ENCODE measurements around the gene PKP4. TPM values are rescaled to one million over a fixed set of nuclear protein-coding genes. Genes with fewer than 3 reads are reported as not detected.

The PKP4 gene
- total RNA-seq, 1 experiment from 2014 or later: 55.2 TPM

- TF ChIP-seq REST (IDR thresholded peaks at IDR 0.05; ENCODE audit: low read depth) (no peak), TCF7L2 (IDR thresholded peaks at IDR 0.05; ENCODE audit: borderline replicate concordance, extremely low read depth, insufficient read depth, insufficient read length) (peak; percentile 22), SRF (IDR thresholded peaks at IDR 0.05; ENCODE audit: low read depth) (no peak), CEBPB (IDR thresholded peaks at IDR 0.05; ENCODE audit: low read depth) (no peak)
These were observed 507 bp downstream of the PKP4 start (continued) for GRCh38 chr2:158457092-158457825.

GRCh38 chr2:158457826-158458616 lies 1.3 kb downstream of the PKP4 start:
- peaks cover 58% of the 10 kb centered on the region for H3K79me2 ChIP-seq (ENCODE audit: insufficient read depth, low read length)
- peaks cover 22 to 29% of the 10 kb centered on the region in 2 experiments for H3K4me1 ChIP-seq (ENCODE audit: control insufficient read depth in 1 of 2, insufficient read depth in 2 of 2, low read length in 2 of 2)
- no peak for TF ChIP-seq JUND (IDR thresholded peaks at IDR 0.05)
- TF ChIP-seq SIN3A (IDR thresholded peaks at IDR 0.05; ENCODE audit: low read depth): peak; percentile 79
- TF ChIP-seq ZBTB33 (IDR thresholded peaks at IDR 0.05; ENCODE audit: extremely low read depth, insufficient replicate concordance, low read length): no peak
- TF ChIP-seq REST (IDR thresholded peaks at IDR 0.05; ENCODE audit: low read depth): no peak
- peak; percentile 73 for TF ChIP-seq CBX3 (IDR thresholded peaks at IDR 0.05; ENCODE audit: low read depth)
- peak; percentile 33; the same call in 1 of the 2 replicates for TF ChIP-seq SP1 (IDR thresholded peaks at IDR 0.05; ENCODE audit: low read depth)
- peak; percentile 63 for TF ChIP-seq POLR2AphosphoS5 (IDR thresholded peaks at IDR 0.05; ENCODE audit: low read depth, low read length)
- 0 out of 2 replicates have a peak, but pooled peaks have one; percentile 10 for TF ChIP-seq RAD21 (IDR thresholded peaks at IDR 0.05; ENCODE audit: low read depth)
- peak; percentile 49; the same call in 1 of the 2 replicates for TF ChIP-seq MAX (IDR thresholded peaks at IDR 0.05)

More at GRCh38 chr2:158457826-158458616, 1.3 kb downstream of the PKP4 start:
- DNase-seq (ENCODE audit: low read depth, low spot score) (no peak), ATAC-seq (peak; percentile 74)
- H3K27me3 ChIP-seq (ENCODE audit: insufficient read depth, low read length): no peaks in the 10 kb centered on the region
- H3K27ac ChIP-seq (ENCODE audit: low read depth, low read length): peak overlapping the region; percentile 85
- peaks cover 25% of the 10 kb centered on the region; the same call in 1 of the 2 replicates for H4K20me1 ChIP-seq (ENCODE audit: insufficient read depth)
- H3K4me3 ChIP-seq (replicated peaks in 1 of 2; ENCODE audit: low read depth in 1 of 2, low read length in 2 of 2): peak overlapping the region; percentile 78 to 85
- H3K4me2 ChIP-seq (ENCODE audit: low read length): peak overlapping the region; percentile 95
- POLR2A ChIA-PET: no interaction called here
- RAD21 ChIA-PET (ENCODE audit: low non-redundant PET in 1 of 2, low total read pairs in 2 of 2, uncharacterized antibody in 2 of 2, unreplicated experiment in 2 of 2): no interaction called here
- BruUV-seq (replicated peaks): no TSS peak
- intact Hi-C loops (cut with micrococcal nuclease): loop anchor here (5.0 kb wide), 2 partner anchors 294 to 426 kb away; no protein-coding TSS in a partner anchor
- H3K9ac ChIP-seq (ENCODE audit: low read length): peak overlapping the region; percentile 95
- H3K36me3 ChIP-seq (ENCODE audit: control insufficient read depth in 1 of 2, insufficient read depth in 2 of 2, low read length in 2 of 2): no peaks in the 10 kb centered on the region
- CTCF ChIA-PET: no interaction called here
- no peak overlapping the region for H2AFZ ChIP-seq (ENCODE audit: low read depth, low read length, poor library complexity, severe bottlenecking)
- H3K9me3 ChIP-seq (ENCODE audit: control insufficient read depth in 1 of 2, insufficient read depth in 1 of 2, low read depth in 1 of 2, low read length in 2 of 2): no peaks in the 10 kb centered on the region
- H3K9me2 ChIP-seq (ENCODE audit: insufficient read depth): no peaks in the 10 kb centered on the region

All from HCT116 (cell line).